ENCODE measurements around the gene HOOK2.
"Not testable (repeated sequence)": the region's sequence is repeated elsewhere in the genome, so short reads cannot be mapped to it uniquely, and the experiment has no call there.

The HOOK2 gene

GRCh38 chr19:12797607-12798006 is 22.3 kb upstream of the HOOK2 start:
- peaks cover 17% of the 10 kb centered on the region in 2 experiments for H3K36me3 ChIP-seq (ENCODE audit: control insufficient read depth in 1 of 2, insufficient read depth in 2 of 2, low read length in 2 of 2)
- H3K4me2 ChIP-seq (ENCODE audit: low read length); H3K14ac ChIP-seq (ENCODE audit: low read length); H3K27ac ChIP-seq (ENCODE audit: low read depth, low read length); H3K23ac ChIP-seq (ENCODE audit: low read length); H2AK5ac ChIP-seq (ENCODE audit: low read length); H4K91ac ChIP-seq (ENCODE audit: low read depth, low read length); H3K4me3 ChIP-seq (ENCODE audit: low read depth, low read length); H3K18ac ChIP-seq (ENCODE audit: low read length); H3K27me3 ChIP-seq (ENCODE audit: insufficient read depth, low read length); H4K12ac ChIP-seq (ENCODE audit: low read depth, low read length); H3K9me3 ChIP-seq (ENCODE audit: insufficient read depth, low read depth, low read length); H2BK12ac ChIP-seq (ENCODE audit: low read length); H2BK5ac ChIP-seq (ENCODE audit: low read depth, low read length, poor library complexity); H3K9ac ChIP-seq (ENCODE audit: low read length); H2BK120ac ChIP-seq (ENCODE audit: insufficient read depth, low read length, poor library complexity); H2AFZ ChIP-seq (ENCODE audit: insufficient read depth, low read length, poor library complexity); DNase-seq; H3K4ac ChIP-seq (ENCODE audit: low read depth, low read length); H4K8ac ChIP-seq (ENCODE audit: low read depth, low read length): not testable (repeated sequence)
- H3K79me2 ChIP-seq (ENCODE audit: control insufficient read depth, insufficient read depth, low read length, poor library complexity), result peaks cover 14% of the 10 kb centered on the region
- no CpG with 5 or more reads among the region's 7 CpGs for WGBS (ENCODE audit: extremely low coverage, insufficient coverage, insufficient read length)
- peaks cover 7 to 13% of the 10 kb centered on the region in 2 experiments for H3K4me1 ChIP-seq (ENCODE audit: control insufficient read depth in 1 of 2, insufficient read depth in 2 of 2, low read length in 2 of 2)
- H3K79me1 ChIP-seq (ENCODE audit: low read length), result peaks cover 15% of the 10 kb centered on the region

DNA sequence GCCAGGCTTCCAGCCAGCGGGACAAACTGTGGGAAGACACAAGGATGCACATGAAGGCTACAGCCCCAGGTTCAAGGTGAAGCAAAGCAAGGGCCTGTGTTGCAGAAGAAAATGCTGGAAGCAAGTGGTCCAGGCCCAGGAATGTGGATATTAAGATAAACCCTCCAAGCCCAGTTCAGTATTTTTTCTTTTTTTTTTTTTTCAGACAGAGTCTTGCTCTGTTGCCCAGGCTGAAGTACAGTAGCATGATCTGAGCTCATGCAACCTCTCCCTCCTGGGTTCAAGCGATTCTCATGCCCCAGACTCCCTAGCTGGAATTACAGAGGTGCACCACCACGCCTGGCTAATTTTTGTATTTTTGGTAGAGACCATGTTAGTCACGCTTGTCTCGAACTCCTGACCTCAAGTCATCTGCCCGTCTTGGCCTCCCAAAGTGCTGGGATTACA is 21.8 kb upstream of the HOOK2 start:
- no peak overlapping the region for H4K12ac ChIP-seq (ENCODE audit: low read depth, low read length)
- H3K23ac ChIP-seq (ENCODE audit: low read length), result no peak overlapping the region
- H3K79me1 ChIP-seq (ENCODE audit: low read length), result peaks cover 20% of the 10 kb centered on the region
- H3K9me3 ChIP-seq (ENCODE audit: insufficient read depth, low read depth, low read length), result peaks cover 2% of the 10 kb centered on the region
- H3K79me2 ChIP-seq (ENCODE audit: control insufficient read depth, insufficient read depth, low read length, poor library complexity), result peaks cover 18% of the 10 kb centered on the region
- DNase-seq, result no peak
- H2AK5ac ChIP-seq (ENCODE audit: low read length), result no peak overlapping the region
- no peak overlapping the region for H2BK120ac ChIP-seq (ENCODE audit: insufficient read depth, low read length, poor library complexity)
- H2BK12ac ChIP-seq (ENCODE audit: low read length), result no peak overlapping the region
- no peak overlapping the region for H4K8ac ChIP-seq (ENCODE audit: low read depth, low read length)
- no peak overlapping the region for H2AFZ ChIP-seq (ENCODE audit: insufficient read depth, low read length, poor library complexity)
- no peak overlapping the region for H4K91ac ChIP-seq (ENCODE audit: low read depth, low read length)
- H3K14ac ChIP-seq (ENCODE audit: low read length), result no peak overlapping the region
- no peak overlapping the region for H3K18ac ChIP-seq (ENCODE audit: low read length)
- no peaks in the 10 kb centered on the region for H3K27me3 ChIP-seq (ENCODE audit: insufficient read depth, low read length)
- H3K9ac ChIP-seq (ENCODE audit: low read length), result no peak overlapping the region
- no peak overlapping the region for H2BK5ac ChIP-seq (ENCODE audit: low read depth, low read length, poor library complexity)
- peaks cover 17 to 19% of the 10 kb centered on the region in 2 experiments for H3K36me3 ChIP-seq (ENCODE audit: control insufficient read depth in 1 of 2, insufficient read depth in 2 of 2, low read length in 2 of 2)
- H3K4ac ChIP-seq (ENCODE audit: low read depth, low read length), result no peak overlapping the region
- H3K4me3 ChIP-seq (ENCODE audit: low read depth, low read length), result no peak overlapping the region
- WGBS (ENCODE audit: extremely low coverage, insufficient coverage, insufficient read length), result no CpG with 5 or more reads among the region's 6 CpGs
- H3K4me1 ChIP-seq (ENCODE audit: control insufficient read depth in 1 of 2, insufficient read depth in 2 of 2, low read length in 2 of 2), result peaks cover 6 to 10% of the 10 kb centered on the region in 2 experiments
- no peak overlapping the region for H3K27ac ChIP-seq (ENCODE audit: low read depth, low read length)
- H3K4me2 ChIP-seq (ENCODE audit: low read length), result no peak overlapping the region

- H3K9ac ChIP-seq (ENCODE audit: low read length), result no peak overlapping the region
- peaks cover 3 to 6% of the 10 kb centered on the region in 2 experiments for H3K4me1 ChIP-seq (ENCODE audit: control insufficient read depth in 1 of 2, insufficient read depth in 2 of 2, low read length in 2 of 2)
- peaks cover 25% of the 10 kb centered on the region for H3K79me1 ChIP-seq (ENCODE audit: low read length)
- H3K14ac ChIP-seq (ENCODE audit: low read length), result no peak overlapping the region
- H3K27me3 ChIP-seq (ENCODE audit: insufficient read depth, low read length), result no peaks in the 10 kb centered on the region
- peak; percentile 72 to 95 for DNase-seq
- H3K79me2 ChIP-seq (ENCODE audit: control insufficient read depth, insufficient read depth, low read length, poor library complexity), result peaks cover 24% of the 10 kb centered on the region
- H3K27ac ChIP-seq (ENCODE audit: low read depth, low read length), result no peak overlapping the region
- no peak overlapping the region for H2AK5ac ChIP-seq (ENCODE audit: low read length)
- H2AFZ ChIP-seq (ENCODE audit: insufficient read depth, low read length, poor library complexity), result no peak overlapping the region
- peaks cover 17 to 19% of the 10 kb centered on the region in 2 experiments for H3K36me3 ChIP-seq (ENCODE audit: control insufficient read depth in 1 of 2, insufficient read depth in 2 of 2, low read length in 2 of 2)
- no peak overlapping the region for H2BK5ac ChIP-seq (ENCODE audit: low read depth, low read length, poor library complexity)
- peaks cover 2% of the 10 kb centered on the region for H3K9me3 ChIP-seq (ENCODE audit: insufficient read depth, low read depth, low read length)
- H2BK120ac ChIP-seq (ENCODE audit: insufficient read depth, low read length, poor library complexity), result no peak overlapping the region
- H3K18ac ChIP-seq (ENCODE audit: low read length), result no peak overlapping the region
- no peak overlapping the region for H2BK12ac ChIP-seq (ENCODE audit: low read length)
- H4K12ac ChIP-seq (ENCODE audit: low read depth, low read length), result no peak overlapping the region
- no peak overlapping the region for H3K23ac ChIP-seq (ENCODE audit: low read length)
- no peak overlapping the region for H3K4me3 ChIP-seq (ENCODE audit: low read depth, low read length)
- H4K8ac ChIP-seq (ENCODE audit: low read depth, low read length), result no peak overlapping the region
- H3K4ac ChIP-seq (ENCODE audit: low read depth, low read length), result no peak overlapping the region
- no CpG with 5 or more reads among the region's 18 CpGs for WGBS (ENCODE audit: extremely low coverage, insufficient coverage, insufficient read length)
- H3K4me2 ChIP-seq (ENCODE audit: low read length), result no peak overlapping the region
- no peak overlapping the region for H4K91ac ChIP-seq (ENCODE audit: low read depth, low read length)
These were observed 21.1 kb upstream of the HOOK2 start for GRCh38 chr19:12796146-12797071.

GRCh38 chr19:12794971-12795381 is 19.6 kb upstream of the HOOK2 start:
- Histone ChIP-seq H3K18ac (ENCODE audit: low read length) (no peak overlapping the region), H2AK5ac (ENCODE audit: low read length) (no peak overlapping the region), H3K4me3 (ENCODE audit: low read depth, low read length) (no peak overlapping the region), H3K36me3 (ENCODE audit: control insufficient read depth in 1 of 2, insufficient read depth in 2 of 2, low read length in 2 of 2) (peaks cover 12 to 15% of the 10 kb centered on the region in 2 experiments), H4K91ac (ENCODE audit: low read depth, low read length) (no peak overlapping the region), H4K8ac (ENCODE audit: low read depth, low read length) (no peak overlapping the region), H3K27ac (ENCODE audit: low read depth, low read length) (no peak overlapping the region), H2BK12ac (ENCODE audit: low read length) (no peak overlapping the region), H3K27me3 (ENCODE audit: insufficient read depth, low read length) (no peaks in the 10 kb centered on the region), H4K12ac (ENCODE audit: low read depth, low read length) (no peak overlapping the region), H3K79me2 (ENCODE audit: control insufficient read depth, insufficient read depth, low read length, poor library complexity) (peaks cover 24% of the 10 kb centered on the region), H2BK120ac (ENCODE audit: insufficient read depth, low read length, poor library complexity) (no peak overlapping the region), H3K79me1 (ENCODE audit: low read length) (peaks cover 33% of the 10 kb centered on the region), H3K23ac (ENCODE audit: low read length) (no peak overlapping the region), H3K4me2 (ENCODE audit: low read length) (no peak overlapping the region), H3K14ac (ENCODE audit: low read length) (no peak overlapping the region), H3K9me3 (ENCODE audit: insufficient read depth, low read depth, low read length) (peaks cover 2% of the 10 kb centered on the region), H3K4ac (ENCODE audit: low read depth, low read length) (no peak overlapping the region), H3K4me1 (ENCODE audit: control insufficient read depth in 1 of 2, insufficient read depth in 2 of 2, low read length in 2 of 2) (peaks cover 12 to 14% of the 10 kb centered on the region in 2 experiments), H3K9ac (ENCODE audit: low read length) (no peak overlapping the region), H2AFZ (ENCODE audit: insufficient read depth, low read length, poor library complexity) (no peak overlapping the region), H2BK5ac (ENCODE audit: low read depth, low read length, poor library complexity) (no peak overlapping the region)
- WGBS (ENCODE audit: extremely low coverage, insufficient coverage, insufficient read length), result no CpG with 5 or more reads among the region's 9 CpGs
- peak in 1 of 2 donors; percentile 16 for DNase-seq

Data from trophoblast cell (in vitro differentiated cells and primary cell).